ENCODE measurements around the gene RIPPLY1.

The RIPPLY1 gene

GRCh38 chrX:106903291-106903824 is at the start of gene RIPPLY1:
TSS of gene RIPPLY1 (minus strand) at chrX:106903341. CDS start at chrX:106903287, 54 bp downstream.
- DNase-seq = no peak

- no peak for DNase-seq
These were observed 49.4 kb upstream of the RIPPLY1 start for GRCh38 chrX:106952538-106952937.

GRCh38 chrX:106952089-106952488 is 48.9 kb upstream of the RIPPLY1 start:
- no peak for DNase-seq

GRCh38 chrX:106951230-106951629 is 48.1 kb upstream of the RIPPLY1 start:
- no peak for DNase-seq

- DNase-seq = no peak
These were observed 47.2 kb upstream of the RIPPLY1 start for GRCh38 chrX:106950381-106950780.

GRCh38 chrX:106949366-106949765 is 46.2 kb upstream of the RIPPLY1 start:
- DNase-seq = no peak

GRCh38 chrX:106948641-106949040 is 45.5 kb upstream of the RIPPLY1 start:
- DNase-seq = no peak

GRCh38 chrX:106946464-106946863 is 43.3 kb upstream of the RIPPLY1 start:
- DNase-seq = no peak

- no peak for DNase-seq
These were observed 36.9 kb upstream of the RIPPLY1 start for GRCh38 chrX:106940068-106940467.

GRCh38 chrX:106939566-106939965 is 36.4 kb upstream of the RIPPLY1 start:
- no peak for DNase-seq

- DNase-seq = no peak
These were observed 33.1 kb upstream of the RIPPLY1 start for GRCh38 chrX:106936246-106936645.

- no peak for DNase-seq
These were observed 32.0 kb upstream of the RIPPLY1 start for GRCh38 chrX:106935175-106935574.

GRCh38 chrX:106933538-106933961 is 30.4 kb upstream of the RIPPLY1 start:
- no peak for DNase-seq

- no peak for DNase-seq
These were observed 29.9 kb upstream of the RIPPLY1 start for GRCh38 chrX:106932960-106933537.

- no peak for DNase-seq
These were observed 29.4 kb upstream of the RIPPLY1 start for GRCh38 chrX:106932492-106932923.

GRCh38 chrX:106931831-106932491 is 28.8 kb upstream of the RIPPLY1 start:
- no peak for DNase-seq

GRCh38 chrX:106928227-106928626 is 25.1 kb upstream of the RIPPLY1 start:
- no peak for DNase-seq

- DNase-seq = no peak
These were observed 24.6 kb upstream of the RIPPLY1 start for GRCh38 chrX:106927700-106928099.

GRCh38 chrX:106927023-106927422 is 23.9 kb upstream of the RIPPLY1 start:
- no peak for DNase-seq

GRCh38 chrX:106921637-106922036 is 18.5 kb upstream of the RIPPLY1 start:
- no peak for DNase-seq

- no peak for DNase-seq
These were observed 16.9 kb upstream of the RIPPLY1 start, which contains the start of gene CLDN2 for GRCh38 chrX:106919932-106920452. TSS of gene CLDN2 (plus strand) at chrX:106920402. CDS start at chrX:106928229, 7,827 bp downstream.

GRCh38 chrX:106917830-106918500 is 14.8 kb upstream of the RIPPLY1 start:
- no peak for DNase-seq

GRCh38 chrX:106912864-106913263 is 9.7 kb upstream of the RIPPLY1 start:
- no peak for DNase-seq

GRCh38 chrX:106906361-106906760 is 3.2 kb upstream of the RIPPLY1 start:
- DNase-seq = no peak

Data from activated gamma-delta T cell treated with Interleukin-2 at 50 U/mL for 16 hours (primary cell).